Mucosa of stomach (tissue), 1 donor: Measurements from ENCODE around the gene ZNF185.

Source experiments
- H3K27me3 ChIP-seq: one replicate; pipeline ENCODE4 v1.7.0; 2013; ENCODE audit warnings: mild to moderate bottlenecking, low read length; ENCODE audit not compliant: control insufficient read depth, insufficient read depth
- H3K36me3 ChIP-seq: one replicate; pipeline ENCODE4 v1.7.0; 2013; ENCODE audit warnings: low read length; ENCODE audit not compliant: control insufficient read depth, insufficient read depth
- H3K4me1 ChIP-seq: one replicate; pipeline ENCODE4 v1.7.0; 2013; ENCODE audit warnings: mild to moderate bottlenecking, low read length; ENCODE audit not compliant: control insufficient read depth, insufficient read depth
- H3K4me3 ChIP-seq: one replicate; pipeline ENCODE4 v1.7.0; 2013; ENCODE audit warnings: low read length
- H3K9ac ChIP-seq: one replicate; pipeline ENCODE4 v1.7.0; 2013; ENCODE audit warnings: mild to moderate bottlenecking, low read length, moderate library complexity
- H3K9me3 ChIP-seq: one replicate; pipeline ENCODE4 v1.7.0; 2013; ENCODE audit warnings: mild to moderate bottlenecking, low read length, moderate library complexity; ENCODE audit not compliant: control insufficient read depth
- donor health status: Pancreatic carcinoma.

Gene ZNF185

GRCh38 chrX:152897222-152898131 is at the start of gene ZNF185:
Gene ZNF185, plus strand, starts transcription at chrX:152898067. Its CDS starts 16,423 bp downstream, at chrX:152914490.
- no peaks in the 10 kb centered on the region for H3K9me3 ChIP-seq
- H3K9ac ChIP-seq, result no peak within 1 kb of the TSS
- H3K4me1 ChIP-seq, result peaks cover 37% of the 10 kb centered on the region
- H3K4me3 ChIP-seq, result no peak within 1 kb of the TSS
- no peaks in the 10 kb centered on the region for H3K27me3 ChIP-seq
- no peaks in the 10 kb centered on the region for H3K36me3 ChIP-seq

GRCh38 chrX:152850465-152850864 is 47.4 kb upstream of the ZNF185 start:
- no peaks in the 10 kb centered on the region for H3K9me3 ChIP-seq
- no peak overlapping the region for H3K4me3 ChIP-seq
- no peaks in the 10 kb centered on the region for H3K36me3 ChIP-seq
- H3K9ac ChIP-seq, result no peak overlapping the region
- no peaks in the 10 kb centered on the region for H3K27me3 ChIP-seq
- no peaks in the 10 kb centered on the region for H3K4me1 ChIP-seq

DNA sequence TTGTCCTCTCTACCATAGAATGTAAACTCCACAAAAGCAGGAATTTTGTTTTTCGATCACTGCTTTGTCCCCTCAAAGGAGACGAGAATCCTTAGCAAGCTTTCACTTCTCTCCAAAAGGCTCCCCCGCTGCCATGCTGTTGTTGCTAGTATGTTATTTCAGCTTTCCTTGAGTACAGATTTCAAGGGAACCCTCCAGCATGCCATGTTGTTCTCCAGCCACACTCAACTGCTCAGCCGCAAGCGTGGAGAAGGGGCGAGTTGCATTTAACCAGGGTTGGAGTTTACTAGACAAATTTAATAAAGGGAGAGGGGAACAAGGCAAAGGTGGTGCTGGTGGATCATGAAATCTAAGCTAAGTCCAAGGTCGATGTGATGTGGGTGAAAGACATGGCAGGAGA is 43.9 kb upstream of the ZNF185 start:
- H3K9me3 ChIP-seq, result no peaks in the 10 kb centered on the region
- H3K4me3 ChIP-seq, result no peak overlapping the region
- H3K9ac ChIP-seq, result no peak overlapping the region
- no peaks in the 10 kb centered on the region for H3K36me3 ChIP-seq
- no peaks in the 10 kb centered on the region for H3K4me1 ChIP-seq
- no peaks in the 10 kb centered on the region for H3K27me3 ChIP-seq

DNA sequence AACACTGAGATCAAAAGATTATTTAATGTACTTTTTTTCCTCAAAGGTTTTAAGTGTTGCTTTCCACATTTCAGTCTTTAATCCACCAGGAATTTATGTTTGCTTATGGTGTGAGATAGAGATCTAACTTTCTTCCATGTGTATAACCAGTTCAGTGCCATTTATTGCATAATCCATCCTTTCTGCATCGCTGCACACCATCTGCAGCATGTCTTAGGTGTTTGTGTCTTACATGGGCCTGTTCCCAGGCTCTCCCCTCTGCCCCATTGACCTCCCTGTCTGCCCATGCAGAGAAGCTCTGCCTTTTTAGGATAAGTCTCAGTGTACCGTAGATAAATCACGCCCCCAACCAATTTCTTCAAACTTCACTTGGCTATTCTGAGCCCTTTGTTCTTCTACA is 36.8 kb upstream of the ZNF185 start:
- Histone ChIP-seq H3K36me3 (no peaks in the 10 kb centered on the region), H3K4me1 (no peaks in the 10 kb centered on the region), H3K4me3 (no peak overlapping the region), H3K9ac (no peak overlapping the region), H3K27me3 (no peaks in the 10 kb centered on the region), H3K9me3 (no peaks in the 10 kb centered on the region)

DNA sequence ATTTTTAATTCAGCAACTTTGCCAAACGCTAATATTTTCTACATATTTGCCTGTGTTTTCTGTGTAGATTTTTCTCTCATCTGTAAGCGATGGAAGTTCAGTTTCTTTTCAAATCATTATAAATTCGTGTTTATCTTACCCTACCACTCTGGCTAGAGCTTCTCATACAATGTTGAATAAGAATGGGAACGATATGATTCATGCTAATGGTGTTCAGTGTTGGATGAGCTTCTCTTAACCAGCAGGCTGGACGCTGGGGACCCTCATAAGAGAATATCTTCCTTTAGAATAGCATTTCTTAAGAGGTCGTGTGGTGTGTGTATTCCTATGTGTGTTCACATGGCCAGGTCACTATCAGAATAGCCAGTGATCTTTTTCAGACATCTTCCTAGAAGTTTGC is 36.0 kb upstream of the ZNF185 start:
- Histone ChIP-seq H3K4me3 (no peak overlapping the region), H3K36me3 (no peaks in the 10 kb centered on the region), H3K9ac (no peak overlapping the region), H3K9me3 (no peaks in the 10 kb centered on the region), H3K4me1 (no peaks in the 10 kb centered on the region), H3K27me3 (no peaks in the 10 kb centered on the region)

DNA sequence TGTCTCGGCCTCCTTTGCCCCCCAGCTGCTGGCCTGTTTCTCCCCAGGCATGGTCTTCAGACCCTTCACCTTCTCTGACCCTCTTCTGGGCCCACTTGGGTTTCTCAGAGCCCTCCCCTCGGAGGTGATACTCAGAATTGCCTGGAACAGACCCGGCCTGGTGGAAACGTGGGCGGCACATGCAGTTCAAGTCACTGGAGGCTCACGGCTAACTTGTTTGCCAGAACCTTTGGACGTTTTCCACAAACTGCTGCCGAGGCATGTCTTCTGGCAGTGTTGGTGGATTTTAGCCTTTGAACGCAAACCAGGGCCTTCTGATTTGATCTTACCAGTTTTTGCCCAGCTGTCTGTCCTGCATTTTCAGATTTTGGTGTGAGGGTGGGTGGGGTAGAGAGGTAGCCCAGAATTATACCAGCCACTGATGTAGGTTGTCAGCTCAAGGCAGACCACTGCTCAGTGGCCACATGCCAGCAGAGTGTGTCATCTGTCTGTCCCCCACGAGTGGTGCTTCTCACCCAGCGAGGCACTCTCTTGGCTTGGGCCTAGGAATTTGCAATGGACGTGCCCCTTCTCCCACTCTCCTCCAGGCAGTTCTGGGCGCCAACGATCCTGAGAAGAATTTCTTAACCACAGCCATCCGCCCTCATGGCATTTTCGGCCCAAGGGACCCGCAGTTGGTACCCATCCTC is 32.5 kb upstream of the ZNF185 start:
- Histone ChIP-seq H3K4me3 (no peak overlapping the region), H3K9me3 (no peaks in the 10 kb centered on the region), H3K4me1 (no peaks in the 10 kb centered on the region), H3K36me3 (no peaks in the 10 kb centered on the region), H3K27me3 (no peaks in the 10 kb centered on the region), H3K9ac (no peak overlapping the region)

GRCh38 chrX:152866386-152866785 is 31.5 kb upstream of the ZNF185 start:
- Histone ChIP-seq H3K27me3 (no peaks in the 10 kb centered on the region), H3K36me3 (no peaks in the 10 kb centered on the region), H3K9me3 (no peaks in the 10 kb centered on the region), H3K4me1 (no peaks in the 10 kb centered on the region), H3K4me3 (no peak overlapping the region), H3K9ac (no peak overlapping the region)

- H3K27me3 ChIP-seq, result no peaks in the 10 kb centered on the region
- peaks cover 13% of the 10 kb centered on the region for H3K4me1 ChIP-seq
- H3K9me3 ChIP-seq, result no peaks in the 10 kb centered on the region
- H3K9ac ChIP-seq, result no peak overlapping the region
- no peaks in the 10 kb centered on the region for H3K36me3 ChIP-seq
- no peak overlapping the region for H3K4me3 ChIP-seq
These were observed 27.9 kb upstream of the ZNF185 start for GRCh38 chrX:152869972-152870371.

DNA sequence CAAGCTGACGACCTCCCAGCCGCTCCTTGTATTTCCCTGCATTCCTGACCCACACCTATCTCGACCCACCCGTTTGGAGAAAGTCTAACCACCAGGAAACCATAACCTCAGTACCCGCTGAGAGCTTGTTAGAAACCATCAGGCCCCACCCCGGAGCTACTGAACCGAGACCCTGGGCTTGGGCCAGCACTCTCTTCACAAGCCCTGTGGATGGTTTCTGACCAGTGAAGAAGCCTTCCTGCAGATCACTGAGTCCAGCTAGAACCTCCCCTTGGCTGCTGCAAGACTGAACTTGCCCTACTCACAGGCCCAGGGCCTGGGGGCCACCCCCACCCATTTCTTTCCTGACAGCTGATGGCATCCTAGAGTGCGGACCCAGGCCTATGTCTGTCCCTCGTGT is 26.6 kb upstream of the ZNF185 start:
- Histone ChIP-seq H3K4me1 (peaks cover 13% of the 10 kb centered on the region), H3K27me3 (no peaks in the 10 kb centered on the region), H3K9ac (no peak overlapping the region), H3K4me3 (no peak overlapping the region), H3K9me3 (no peaks in the 10 kb centered on the region), H3K36me3 (no peaks in the 10 kb centered on the region)

GRCh38 chrX:152872522-152872921 is 25.3 kb upstream of the ZNF185 start:
- Histone ChIP-seq H3K9me3 (no peaks in the 10 kb centered on the region), H3K27me3 (no peaks in the 10 kb centered on the region), H3K36me3 (no peaks in the 10 kb centered on the region), H3K9ac (no peak overlapping the region), H3K4me3 (no peak overlapping the region), H3K4me1 (peaks cover 13% of the 10 kb centered on the region)

GRCh38 chrX:152873361-152873760 is 24.5 kb upstream of the ZNF185 start:
- no peaks in the 10 kb centered on the region for H3K36me3 ChIP-seq
- H3K9ac ChIP-seq, result no peak overlapping the region
- H3K4me1 ChIP-seq, result peaks cover 13% of the 10 kb centered on the region
- no peak overlapping the region for H3K4me3 ChIP-seq
- H3K9me3 ChIP-seq, result no peaks in the 10 kb centered on the region
- H3K27me3 ChIP-seq, result no peaks in the 10 kb centered on the region
